DND-41 (cell line): ENCODE measurements around the gene DNAJB4.

Source experiments
- ATAC-seq: fragments of 200-7000 bp; cut with Tn5 transposase; 3 replicates; pipeline ENCODE4 v1.9.1; 2021; ENCODE audit warnings: low read depth; ENCODE audit not compliant: insufficient read depth
- DNase-seq: peaks from one replicate; pipeline ENCODE4 v3.0.0-alpha.2; 2020
- H2AFZ ChIP-seq: 2 replicates; pipeline ENCODE4 v1.6.0; 2012; ENCODE audit warnings: low read depth, low read length
- H3K27ac ChIP-seq: 2 replicates; pipeline ENCODE4 v1.5.1; 2012; ENCODE audit warnings: low read length, inconsistent platforms
- H3K27me3 ChIP-seq: fragments of 200-600 bp; sonication (generic); 2 replicates; pipeline ENCODE4 v1.6.0; 2012; ENCODE audit warnings: low read length, mild to moderate bottlenecking, inconsistent platforms; ENCODE audit not compliant: insufficient read depth, poor library complexity
- H3K36me3 ChIP-seq: 2 replicates; pipeline ENCODE4 v1.5.1; 2012; ENCODE audit warnings: low read length, inconsistent platforms; ENCODE audit not compliant: insufficient read depth
- H3K4me1 ChIP-seq: 2 replicates; pipeline ENCODE4 v1.5.1; 2012; ENCODE audit warnings: mild to moderate bottlenecking, low read length; ENCODE audit not compliant: insufficient read depth
- H3K4me2 ChIP-seq: 2 replicates; pipeline ENCODE4 v1.6.0; 2012; ENCODE audit warnings: mild to moderate bottlenecking, moderate library complexity, low read length, inconsistent platforms; ENCODE audit not compliant: insufficient read depth
- H3K4me3 ChIP-seq, 2 experiments: fragments of 200-600 bp in 1 of 2; shearing (Covaris generic) in 1 of 2; 2 replicates each; pipeline ENCODE4 v1.5.1; 2012 to 2016; ENCODE audit warnings: inconsistent platforms in 2 of 2, low read length in 2 of 2, mild to moderate bottlenecking in 2 of 2, low read depth in 1 of 2, moderate library complexity in 1 of 2
- H3K79me2 ChIP-seq: 2 replicates; pipeline ENCODE4 v1.6.0; 2012; ENCODE audit warnings: low read length, inconsistent platforms; ENCODE audit not compliant: insufficient read depth
- H3K9ac ChIP-seq: 2 replicates; pipeline ENCODE4 v1.6.0; 2012; ENCODE audit warnings: low read depth, mild to moderate bottlenecking, inconsistent platforms, low read length, moderate library complexity
- H3K9me3 ChIP-seq: 2 replicates; pipeline ENCODE4 v1.5.1; 2012; ENCODE audit warnings: low read length, moderate library complexity, mild to moderate bottlenecking, inconsistent platforms; ENCODE audit not compliant: insufficient read depth, severe bottlenecking
- H4K20me1 ChIP-seq: 2 replicates; pipeline ENCODE4 v1.6.0; 2012; ENCODE audit warnings: low read length; ENCODE audit not compliant: insufficient read depth
- CTCF ChIP-seq: IDR thresholded peaks from 2 replicates; pipeline ENCODE4 v1.5.1; 2012; ENCODE audit warnings: borderline replicate concordance, low read length, moderate library complexity, mild to moderate bottlenecking; ENCODE audit not compliant: poor library complexity, severe bottlenecking; ENCODE audit errors: extremely low read depth
- EZH2 ChIP-seq: IDR thresholded peaks from 3 replicates; pipeline ENCODE4 v1.6.1; 2012; ENCODE audit warnings: borderline replicate concordance, low read depth, mild to moderate bottlenecking, moderate library complexity, low read length, inconsistent platforms; ENCODE audit not compliant: severe bottlenecking

The DNAJB4 gene

GRCh38 chr1:78047631-78048030 is 42.9 kb downstream of the DNAJB4 start:
- no peak for DNase-seq
- TF ChIP-seq CTCF (no peak), EZH2 (no peak)
- Histone ChIP-seq H3K27me3 (peaks cover 6% of the 10 kb centered on the region), H3K36me3 (no peaks in the 10 kb centered on the region), H4K20me1 (no peaks in the 10 kb centered on the region), H3K4me2 (no peak overlapping the region), H2AFZ (no peak overlapping the region), H3K4me1 (no peaks in the 10 kb centered on the region), H3K9ac (no peak overlapping the region), H3K4me3 (no peak overlapping the region), H3K79me2 (no peaks in the 10 kb centered on the region), H3K9me3 (no peaks in the 10 kb centered on the region), H3K27ac (no peak overlapping the region)
- no peak for ATAC-seq

- DNase-seq (no peak), ATAC-seq (peak; percentile 83)
- no peaks in the 10 kb centered on the region for H3K79me2 ChIP-seq
- H3K9ac ChIP-seq: no peak overlapping the region
- H3K4me1 ChIP-seq: no peaks in the 10 kb centered on the region
- H3K36me3 ChIP-seq: no peaks in the 10 kb centered on the region
- H3K9me3 ChIP-seq: no peaks in the 10 kb centered on the region
- no peak overlapping the region for H2AFZ ChIP-seq
- no peak overlapping the region for H3K4me2 ChIP-seq
- H4K20me1 ChIP-seq: no peaks in the 10 kb centered on the region
- no peak overlapping the region for H3K27ac ChIP-seq
- TF ChIP-seq EZH2 (no peak), CTCF (no peak)
- H3K27me3 ChIP-seq: peaks cover 3% of the 10 kb centered on the region
- no peak overlapping the region for H3K4me3 ChIP-seq
Measured at GRCh38 chr1:78048446-78048845, 43.7 kb downstream of the DNAJB4 start.

GRCh38 chr1:78049396-78049795 is 44.7 kb downstream of the DNAJB4 start:
- Histone ChIP-seq H3K9me3 (no peaks in the 10 kb centered on the region), H3K4me3 (no peak overlapping the region), H3K27ac (no peak overlapping the region), H4K20me1 (no peaks in the 10 kb centered on the region), H3K4me1 (no peaks in the 10 kb centered on the region), H3K27me3 (no peaks in the 10 kb centered on the region), H3K36me3 (no peaks in the 10 kb centered on the region), H3K4me2 (no peak overlapping the region), H3K9ac (no peak overlapping the region), H2AFZ (no peak overlapping the region), H3K79me2 (no peaks in the 10 kb centered on the region)
- no peak for TF ChIP-seq EZH2
- TF ChIP-seq CTCF: no peak
- no peak for ATAC-seq
- DNase-seq: no peak

- no peak for DNase-seq
- H3K27me3 ChIP-seq: no peaks in the 10 kb centered on the region
- no peaks in the 10 kb centered on the region for H3K36me3 ChIP-seq
- TF ChIP-seq EZH2 (no peak), CTCF (no peak)
- H3K79me2 ChIP-seq: no peaks in the 10 kb centered on the region
- H2AFZ ChIP-seq: no peak overlapping the region
- no peak overlapping the region for H3K4me2 ChIP-seq
- no peak overlapping the region for H3K4me3 ChIP-seq
- H3K9ac ChIP-seq: no peak overlapping the region
- no peaks in the 10 kb centered on the region for H3K4me1 ChIP-seq
- no peak for ATAC-seq
- H3K9me3 ChIP-seq: no peaks in the 10 kb centered on the region
- no peak overlapping the region for H3K27ac ChIP-seq
- no peaks in the 10 kb centered on the region for H4K20me1 ChIP-seq
Measured at GRCh38 chr1:78051005-78051404, 46.3 kb downstream of the DNAJB4 start.
